GM18951 (cell line): ENCODE results near the gene SH3TC1.

Experiments used
- POLR2A ChIP-seq: IDR thresholded peaks from 4 replicates; pipeline ENCODE4 v1.6.1; 2011; ENCODE audit warnings: mild to moderate bottlenecking; ENCODE audit not compliant: insufficient read length, insufficient read depth; ENCODE audit errors: extremely low read depth
- in situ Hi-C: fragments of 300-500 bp; cut with MboI; formaldehyde crosslinking; loops from one replicate; pipeline ENCODE4 v1.12.0; 2022; ENCODE audit warnings: low sequenced_read_pairs, mixed read lengths, inconsistent platforms; ENCODE audit not compliant: unreplicated experiment

SH3TC1 gene

GRCh38 chr4:8241211-8241779 is 42.2 kb downstream of the SH3TC1 start:
- TF ChIP-seq POLR2A = no peak
- in situ Hi-C loops = loop anchor here (5.0 kb wide), 1 partner anchor 161 kb away; no protein-coding TSS in a partner anchor

- TF ChIP-seq POLR2A = no peak
- in situ Hi-C loops = loop anchor here (5.0 kb wide), 1 partner anchor 160 kb away; no protein-coding TSS in a partner anchor
Observed at GRCh38 chr4:8241895-8242696, 43.0 kb downstream of the SH3TC1 start.

- TF ChIP-seq POLR2A = no peak
- in situ Hi-C loops = loop anchor here (5.0 kb wide), 1 partner anchor 159 kb away; no protein-coding TSS in a partner anchor
Observed at GRCh38 chr4:8242782-8243560, 43.9 kb downstream of the SH3TC1 start.

GRCh38 chr4:8244001-8244757 is 45.1 kb downstream of the SH3TC1 start:
- TF ChIP-seq POLR2A = no peak
- in situ Hi-C loops = loop anchor here (5.0 kb wide), 1 partner anchor 158 kb away; no protein-coding TSS in a partner anchor

GRCh38 chr4:8244931-8245460 is 45.9 kb downstream of the SH3TC1 start:
- in situ Hi-C loops = loop anchor here (5.0 kb wide), 1 partner anchor 157 kb away; no protein-coding TSS in a partner anchor
- no peak for TF ChIP-seq POLR2A

- in situ Hi-C loops = no loop called here
- TF ChIP-seq POLR2A = no peak
Observed at GRCh38 chr4:8245884-8246833, 47.1 kb downstream of the SH3TC1 start.

GRCh38 chr4:8247047-8247930 is 48.2 kb downstream of the SH3TC1 start:
- in situ Hi-C loops = no loop called here
- no peak for TF ChIP-seq POLR2A

- no peak for TF ChIP-seq POLR2A
- in situ Hi-C loops = no loop called here
Observed at GRCh38 chr4:8248091-8248490, 49.0 kb downstream of the SH3TC1 start.

- in situ Hi-C loops = no loop called here
- no peak for TF ChIP-seq POLR2A
Observed at GRCh38 chr4:8250227-8250626, 51.1 kb downstream of the SH3TC1 start.

- no peak for TF ChIP-seq POLR2A
- in situ Hi-C loops = no loop called here
Observed at GRCh38 chr4:8250637-8251036, 51.5 kb downstream of the SH3TC1 start.

- in situ Hi-C loops = no loop called here
- no peak for TF ChIP-seq POLR2A
Observed at GRCh38 chr4:8251110-8251883, 52.2 kb downstream of the SH3TC1 start.
